PFSK-1 (cell line): ENCODE results near the gene FAM222A. TPM values are rescaled to one million over a fixed set of nuclear protein-coding genes. Genes with fewer than 3 reads are reported as not detected.

ENCODE experiments used
- FOXP2 ChIP-seq: optimal IDR thresholded peaks from 2 replicates; pipeline ENCODE3; 2011; ENCODE audit warnings: borderline replicate concordance, control low read depth, inconsistent platforms; ENCODE audit not compliant: insufficient read depth; ENCODE audit errors: extremely low read length, extremely low read depth
- POLR2AphosphoS5 ChIP-seq: IDR thresholded peaks from 2 replicates; pipeline ENCODE4 v1.6.1; 2012; ENCODE audit warnings: low read depth, mild to moderate bottlenecking, control low read depth, low read length, moderate library complexity
- REST ChIP-seq, 2 experiments: IDR thresholded peaks; 2 replicates each; pipeline versions ENCODE4 v1.6.1 to v1.8.0; 2011 to 2012; ENCODE audit warnings: low read depth in 2 of 2, low read length in 2 of 2, control low read depth in 1 of 2, inconsistent platforms in 1 of 2, mild to moderate bottlenecking in 1 of 2, moderate library complexity in 1 of 2; ENCODE audit not compliant: insufficient read depth in 1 of 2
- SIN3A ChIP-seq: IDR thresholded peaks from 2 replicates; pipeline ENCODE4 v1.6.1; 2012; ENCODE audit warnings: mild to moderate bottlenecking, low read length, moderate library complexity, borderline replicate concordance; ENCODE audit not compliant: insufficient read depth
- TAF1 ChIP-seq: IDR thresholded peaks from 2 replicates; pipeline ENCODE4 v1.6.1; 2012; ENCODE audit warnings: low read length, control low read depth, borderline replicate concordance; ENCODE audit not compliant: insufficient read depth
- polyA plus RNA-seq: library from polyadenylated mRNA; unstranded; fragments of >200 nt; gene quantifications from one replicate; pipeline ENCODE4 v1.2.1, GENCODE V29; 2012; ENCODE audit warnings: low read depth, missing spikeins; ENCODE audit not compliant: insufficient read length

The FAM222A gene
- polyA plus RNA-seq: 16.6 TPM

GRCh38 chr12:109713187-109714070, at the start of gene FAM222A:
FAM222A (plus strand) TSS chr12:109713825; CDS start chr12:109744147, 30,322 bp downstream.
- TF ChIP-seq REST (IDR thresholded peaks at IDR 0.05; ENCODE audit: insufficient read depth in 1 of 2, low read depth in 2 of 2, low read length in 2 of 2) (no peak), FOXP2 (no peak), TAF1 (peak; percentile 91), POLR2AphosphoS5 (peak; percentile 40; the same call in 1 of the 2 replicates), SIN3A (peak; percentile 100)

- TF ChIP-seq TAF1: no peak
- TF ChIP-seq REST (IDR thresholded peaks at IDR 0.05; ENCODE audit: insufficient read depth in 1 of 2, low read depth in 2 of 2, low read length in 2 of 2): no peak
- TF ChIP-seq FOXP2: no peak
- no peak for TF ChIP-seq SIN3A
- TF ChIP-seq POLR2AphosphoS5: no peak
These were observed 49.2 kb upstream of the FAM222A start for GRCh38 chr12:109664402-109664801.

- TF ChIP-seq POLR2AphosphoS5 (no peak), FOXP2 (no peak), REST (IDR thresholded peaks at IDR 0.05; ENCODE audit: insufficient read depth in 1 of 2, low read depth in 2 of 2, low read length in 2 of 2) (no peak), TAF1 (no peak)
These were observed 47.6 kb upstream of the FAM222A start for GRCh38 chr12:109666068-109666467.

- TF ChIP-seq TAF1: no peak
- TF ChIP-seq SIN3A: no peak
- no peak for TF ChIP-seq REST (IDR thresholded peaks at IDR 0.05; ENCODE audit: insufficient read depth in 1 of 2, low read depth in 2 of 2, low read length in 2 of 2)
- TF ChIP-seq FOXP2: no peak
- no peak for TF ChIP-seq POLR2AphosphoS5
These were observed 42.9 kb upstream of the FAM222A start for GRCh38 chr12:109670731-109671130.

GRCh38 chr12:109671502-109671901, 42.1 kb upstream of the FAM222A start:
- no peak for TF ChIP-seq TAF1
- no peak for TF ChIP-seq SIN3A
